HK-2 (cell line): ENCODE results near the gene RGMA.

ENCODE experiments used
- DNase-seq: peaks from one replicate; pipeline ENCODE4 v3.0.0-alpha.2; 2018; ENCODE audit not compliant: unreplicated experiment

RGMA gene

GRCh38 chr15:93017526-93017925 lies 71.5 kb downstream of the RGMA start:
- DNase-seq: no peak

- no peak for DNase-seq
Measured at GRCh38 chr15:93012786-93013185, 76.2 kb downstream of the RGMA start.

- DNase-seq: no peak
Measured at GRCh38 chr15:93007994-93008393, 81.0 kb downstream of the RGMA start.

GRCh38 chr15:93005133-93005532 lies 83.9 kb downstream of the RGMA start:
- no peak for DNase-seq

GRCh38 chr15:93001881-93002280 lies 87.1 kb downstream of the RGMA start:
- DNase-seq: no peak

- DNase-seq: no peak
Measured at GRCh38 chr15:93001156-93001555, 87.9 kb downstream of the RGMA start.

- DNase-seq: no peak
Measured at GRCh38 chr15:92997821-92998220, 91.2 kb downstream of the RGMA start.

GRCh38 chr15:92992720-92993119 lies 96.3 kb downstream of the RGMA start:
- DNase-seq: no peak

- DNase-seq: no peak
Measured at GRCh38 chr15:92990031-92990430, 99.0 kb downstream of the RGMA start.

GRCh38 chr15:92989470-92989869 lies 99.5 kb downstream of the RGMA start:
- no peak for DNase-seq
